Transverse colon (tissue), 4 donors: Measurements from ENCODE around the gene LAMC2. TPM values are rescaled to one million over a fixed set of nuclear protein-coding genes. Genes with fewer than 3 reads are reported as not detected.

Source experiments
- DNase-seq: peaks from one replicate; pipeline ENCODE4 v3.0.0-alpha.2; 2019
- H3K27ac ChIP-seq, 4 donors: fragments of 200-600 bp; sonication (generic); 2 replicates each; pipeline ENCODE4 v1.5.1; 2016 to 2018; ENCODE audit warnings: inconsistent platforms in 4 of 4
- H3K27me3 ChIP-seq: fragments of 200-600 bp; sonication (generic); 2 replicates; pipeline ENCODE4 v1.5.1; 2017; ENCODE audit warnings: inconsistent platforms
- H3K36me3 ChIP-seq, 4 donors: fragments of 200-600 bp; sonication (generic); 2 replicates each; pipeline ENCODE4 v1.5.1; 2017 to 2019; ENCODE audit warnings: inconsistent platforms in 4 of 4
- H3K4me1 ChIP-seq, 4 donors: fragments of 200-600 bp; sonication (generic); 2 replicates each; pipeline ENCODE4 v1.5.1; 2017 to 2020; ENCODE audit warnings: inconsistent platforms in 4 of 4
- H3K4me3 ChIP-seq, 4 donors: fragments of 200-600 bp; sonication (generic); 1 replicate in 1 of 4; 2 replicates in 3 of 4; pipeline versions ENCODE4 v1.5.1 to v1.6.1; 2017 to 2019; ENCODE audit warnings: inconsistent platforms in 4 of 4
- H3K9me3 ChIP-seq, 2 donors: fragments of 200-600 bp; sonication (generic); 2 replicates each; pipeline ENCODE4 v1.5.1; 2017 to 2019; ENCODE audit warnings: inconsistent platforms in 2 of 2
- EP300 ChIP-seq: sonication (generic); formaldehyde crosslinking; IDR thresholded peaks from one replicate; pipeline ENCODE4 v1.6.1; 2017; ENCODE audit warnings: antibody characterized with exemption, low read depth
- POLR2A ChIP-seq: fragments of 450-650 bp; IDR thresholded peaks from one replicate; pipeline ENCODE4 v1.6.1; 2016; ENCODE audit warnings: antibody characterized with exemption, mild to moderate bottlenecking, moderate library complexity
- POLR2AphosphoS5 ChIP-seq, 3 donors: sonication (generic); formaldehyde crosslinking; IDR thresholded peaks; one replicate each; pipeline ENCODE4 v1.6.1; 2016; ENCODE audit warnings: antibody characterized with exemption in 3 of 3
- WGBS, 2 donors: methylation state at CpG; one replicate each; pipeline ENCODE4 v1.1.5; 2018; ENCODE audit warnings: low coverage in 1 of 2; 5-methylcytosine and 5-hydroxymethylcytosine counted together
- in situ Hi-C, 4 donors: fragments of 200-750 bp; cut with MboI; loops; one replicate each; pipeline versions ENCODE4 v1.15.0 to v1.15.1; 2017; ENCODE audit warnings: low sequenced_read_pairs in 3 of 4, low pct_ligation_motif_present in 1 of 4, low pct_unique_long_range_greater_than_20kb in 1 of 4
- intact Hi-C: fragments of 100-400 bp; cut with DNase I; formaldehyde crosslinking; loops from one replicate; pipeline ENCODE4 v1.15.1; 2023; ENCODE audit warnings: low total_unique reads
- total RNA-seq, 4 donors: library from RNA; depleted of rRNA; stranded (reverse); fragments of >200 nt; gene quantifications; one replicate each; pipeline ENCODE4 v1.1.0, GENCODE V29; 2016
- TF ChIP-seq, protein P1 (sequence below), 5 experiments: fragments of 200-600 bp in 3 of 5; fragments of 450-650 bp in 2 of 5; sonication (generic) in 3 of 5; IDR thresholded peaks; 1 replicate in 2 of 5; 2 replicates in 3 of 5; pipeline ENCODE4 v1.5.1; 2016 to 2017; ENCODE audit warnings: antibody characterized with exemption in 5 of 5, inconsistent platforms in 3 of 5, mild to moderate bottlenecking in 2 of 5, moderate library complexity in 1 of 5

The LAMC2 gene
- total RNA-seq, 4 donors from 2014 or later, result 9.7 to 25.9 (median 16.1) TPM

- no peak for DNase-seq
- TF ChIP-seq, protein P1, sequence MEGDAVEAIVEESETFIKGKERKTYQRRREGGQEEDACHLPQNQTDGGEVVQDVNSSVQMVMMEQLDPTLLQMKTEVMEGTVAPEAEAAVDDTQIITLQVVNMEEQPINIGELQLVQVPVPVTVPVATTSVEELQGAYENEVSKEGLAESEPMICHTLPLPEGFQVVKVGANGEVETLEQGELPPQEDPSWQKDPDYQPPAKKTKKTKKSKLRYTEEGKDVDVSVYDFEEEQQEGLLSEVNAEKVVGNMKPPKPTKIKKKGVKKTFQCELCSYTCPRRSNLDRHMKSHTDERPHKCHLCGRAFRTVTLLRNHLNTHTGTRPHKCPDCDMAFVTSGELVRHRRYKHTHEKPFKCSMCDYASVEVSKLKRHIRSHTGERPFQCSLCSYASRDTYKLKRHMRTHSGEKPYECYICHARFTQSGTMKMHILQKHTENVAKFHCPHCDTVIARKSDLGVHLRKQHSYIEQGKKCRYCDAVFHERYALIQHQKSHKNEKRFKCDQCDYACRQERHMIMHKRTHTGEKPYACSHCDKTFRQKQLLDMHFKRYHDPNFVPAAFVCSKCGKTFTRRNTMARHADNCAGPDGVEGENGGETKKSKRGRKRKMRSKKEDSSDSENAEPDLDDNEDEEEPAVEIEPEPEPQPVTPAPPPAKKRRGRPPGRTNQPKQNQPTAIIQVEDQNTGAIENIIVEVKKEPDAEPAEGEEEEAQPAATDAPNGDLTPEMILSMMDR (IDR thresholded peaks at IDR 0.05), result no peak
- TF ChIP-seq POLR2A (no peak), EP300 (no peak), POLR2AphosphoS5 (IDR thresholded peaks at IDR 0.05) (no peak)
- in situ Hi-C loops (loop anchor here in 3 of 4 donors (10.0 to 25.0 kb wide), 3 partner anchors 254 to 318 kb away; no protein-coding TSS in a partner anchor), intact Hi-C loops (loop anchor here (5.0 to 10.0 kb wide), 3 partner anchors 34 to 342 kb away; partner anchors contain the start of gene SMG7)
- no peak overlapping the region for H3K27ac ChIP-seq
- H3K9me3 ChIP-seq, result no peaks in the 10 kb centered on the region
- no peak overlapping the region for H3K4me3 ChIP-seq
- no peaks in the 10 kb centered on the region for H3K36me3 ChIP-seq
- no peaks in the 10 kb centered on the region for H3K27me3 ChIP-seq
- 82 to 100% methylated on average over 1 to 5 of the region's 5 CpGs for WGBS, 2 donors
- H3K4me1 ChIP-seq, result peaks cover 0 to 20% (median 8%) of the 10 kb centered on the region in 4 donors
These were observed 97.2 kb downstream of the LAMC2 start for GRCh38 chr1:183283286-183283685.

DNA sequence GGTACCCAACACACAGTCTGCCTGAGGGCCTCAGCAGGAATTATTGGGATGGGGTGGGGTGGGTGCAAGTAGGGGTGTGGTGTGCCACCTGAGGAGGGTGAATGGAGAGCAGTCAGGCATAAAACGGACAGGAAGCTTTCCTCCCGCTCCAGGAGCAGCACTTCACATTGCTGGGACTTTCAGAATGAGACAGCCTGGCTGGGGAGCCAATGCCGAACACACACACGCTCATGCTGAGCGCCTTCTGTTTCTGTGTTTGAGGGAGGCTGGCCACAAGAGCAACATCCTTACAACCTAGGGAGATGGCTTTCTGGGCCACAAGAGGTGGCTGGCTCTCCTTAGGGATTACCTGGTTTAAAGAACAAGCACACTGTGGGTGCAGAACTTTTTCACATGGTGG is 98.0 kb downstream of the LAMC2 start:
- 88% methylated on average over 5 of the region's 5 CpGs; no CpG with 5 or more reads in 1 of the 2 donors for WGBS, 2 donors
- in situ Hi-C loops, result loop anchor here in 3 of 4 donors (10.0 to 25.0 kb wide), 3 partner anchors 253 to 319 kb away; no protein-coding TSS in a partner anchor
- no peak overlapping the region for H3K27ac ChIP-seq
- H3K27me3 ChIP-seq, result no peaks in the 10 kb centered on the region
- no peaks in the 10 kb centered on the region for H3K36me3 ChIP-seq
- intact Hi-C loops, result loop anchor here (5.0 to 10.0 kb wide), 3 partner anchors 33 to 341 kb away; partner anchors contain the start of gene SMG7
- H3K4me3 ChIP-seq, result no peak overlapping the region
- no peaks in the 10 kb centered on the region for H3K9me3 ChIP-seq
- DNase-seq, result no peak
- H3K4me1 ChIP-seq, result peaks cover 0 to 13% (median 8%) of the 10 kb centered on the region in 4 donors
- no peak for TF ChIP-seq POLR2A
- TF ChIP-seq, protein P1 (IDR thresholded peaks at IDR 0.05), result no peak
- TF ChIP-seq POLR2AphosphoS5 (IDR thresholded peaks at IDR 0.05), result no peak
- TF ChIP-seq EP300, result no peak

GRCh38 chr1:183285256-183285655 is 99.2 kb downstream of the LAMC2 start:
- 73% methylated on average over 1 of the region's 1 CpG; no CpG with 5 or more reads in 1 of the 2 donors for WGBS, 2 donors
- Histone ChIP-seq H3K36me3 (no peaks in the 10 kb centered on the region), H3K9me3 (no peaks in the 10 kb centered on the region), H3K4me1 (peaks cover 0 to 9% (median 7%) of the 10 kb centered on the region in 4 donors), H3K4me3 (no peak overlapping the region), H3K27ac (no peak overlapping the region), H3K27me3 (no peaks in the 10 kb centered on the region)
- TF ChIP-seq POLR2AphosphoS5 (IDR thresholded peaks at IDR 0.05) (no peak), EP300 (no peak), POLR2A (no peak)
- TF ChIP-seq, protein P1 (IDR thresholded peaks at IDR 0.05), result no peak
- DNase-seq, result no peak
- intact Hi-C loops, result loop anchor here (10.0 kb wide), 2 partner anchors 190 to 340 kb away; partner anchors contain the start of gene SMG7
- in situ Hi-C loops, result loop anchor here in 3 of 4 donors (10.0 to 25.0 kb wide), 3 partner anchors 252 to 320 kb away; no protein-coding TSS in a partner anchor

GRCh38 chr1:183285746-183286145 is 99.7 kb downstream of the LAMC2 start:
- intact Hi-C loops, result loop anchor here (10.0 kb wide), 2 partner anchors 189 to 339 kb away; partner anchors contain the start of gene SMG7
- peaks cover 0 to 9% (median 7%) of the 10 kb centered on the region in 4 donors for H3K4me1 ChIP-seq
- DNase-seq, result no peak
- no peak overlapping the region for H3K27ac ChIP-seq
- no peaks in the 10 kb centered on the region for H3K36me3 ChIP-seq
- H3K4me3 ChIP-seq, result no peak overlapping the region
- H3K27me3 ChIP-seq, result no peaks in the 10 kb centered on the region
- in situ Hi-C loops, result loop anchor here in 3 of 4 donors (10.0 to 25.0 kb wide), 3 partner anchors 252 to 321 kb away; no protein-coding TSS in a partner anchor
- TF ChIP-seq, protein P1 (IDR thresholded peaks at IDR 0.05), result no peak
- TF ChIP-seq POLR2AphosphoS5 (IDR thresholded peaks at IDR 0.05), result no peak
- no peak for TF ChIP-seq EP300
- TF ChIP-seq POLR2A, result no peak
- WGBS, 2 donors, result 57 to 73% methylated on average over 4 of the region's 4 CpGs
- no peaks in the 10 kb centered on the region for H3K9me3 ChIP-seq
